GM23338 (cell line): ENCODE data around the gene CERK. TPM values are rescaled to one million over a fixed set of nuclear protein-coding genes. Genes with fewer than 3 reads are reported as not detected.

Experiments
- ATAC-seq: fragments of 200-7000 bp; cut with Tn5 transposase; 3 replicates; pipeline ENCODE4 v1.9.1; 2020
- DNase-seq: peaks from one replicate; pipeline ENCODE4 v3.0.0-alpha.2; 2015; ENCODE audit warnings: low spot score
- H2AFZ ChIP-seq: fragments of 200-600 bp; sonication (generic); 2 replicates; pipeline ENCODE4 v1.8.0; 2016; ENCODE audit warnings: antibody characterized with exemption, mild to moderate bottlenecking, moderate library complexity
- H3F3A ChIP-seq: fragments of 200-600 bp; sonication (generic); replicated peaks from 2 replicates; pipeline ENCODE4 v1.8.0; 2017; ENCODE audit warnings: antibody characterized with exemption, mixed run types, low read depth
- H3K27ac ChIP-seq: fragments of 200-600 bp; sonication (generic); 2 replicates; pipeline ENCODE4 v1.6.1; 2016; ENCODE audit warnings: low read depth
- H3K27me3 ChIP-seq: fragments of 200-600 bp; sonication (generic); 2 replicates; pipeline ENCODE4 v1.8.0; 2016; ENCODE audit warnings: mild to moderate bottlenecking, mixed run types, moderate library complexity; ENCODE audit not compliant: insufficient read depth
- H3K36me3 ChIP-seq: fragments of 200-600 bp; sonication (generic); 2 replicates; pipeline ENCODE4 v1.8.0; 2016; ENCODE audit warnings: mild to moderate bottlenecking; ENCODE audit not compliant: insufficient read depth
- H3K4me1 ChIP-seq: fragments of 200-600 bp; sonication (generic); 2 replicates; pipeline ENCODE4 v1.8.0; 2016; ENCODE audit warnings: mild to moderate bottlenecking, moderate library complexity; ENCODE audit not compliant: insufficient read depth
- H3K4me2 ChIP-seq: fragments of 200-600 bp; sonication (generic); 2 replicates; pipeline ENCODE4 v1.7.1; 2017; ENCODE audit warnings: mixed run types
- H3K4me3 ChIP-seq: fragments of 200-600 bp; sonication (generic); 2 replicates; pipeline ENCODE4 v1.6.1; 2016; ENCODE audit warnings: mixed run types
- H3K79me2 ChIP-seq: fragments of 200-600 bp; sonication (generic); replicated peaks from 2 replicates; pipeline ENCODE4 v1.8.0; 2017; ENCODE audit warnings: mild to moderate bottlenecking; ENCODE audit not compliant: insufficient read depth
- H3K9me2 ChIP-seq: fragments of 200-600 bp; sonication (generic); 2 replicates; pipeline ENCODE4 v1.8.0; 2017; ENCODE audit not compliant: insufficient read depth
- H4K20me1 ChIP-seq: fragments of 200-600 bp; sonication (generic); replicated peaks from 2 replicates; pipeline ENCODE4 v1.8.0; 2017; ENCODE audit warnings: mild to moderate bottlenecking; ENCODE audit not compliant: insufficient read depth
- H3K27ac Mint-ChIP-seq: 2 replicates; pipeline ENCODE4 v1.8.0; 2020; ENCODE audit warnings: inconsistent platforms, mild to moderate bottlenecking, moderate library complexity, mixed read lengths
- H3K27me3 Mint-ChIP-seq: 3 replicates; pipeline ENCODE4 v1.8.0; 2022; ENCODE audit warnings: low read depth, mild to moderate bottlenecking, moderate library complexity, mixed read lengths, inconsistent platforms; ENCODE audit not compliant: insufficient read depth, poor library complexity
- H3K36me3 Mint-ChIP-seq: 3 replicates; pipeline ENCODE4 v1.8.0; 2021; ENCODE audit warnings: low read depth, mild to moderate bottlenecking, inconsistent platforms, moderate library complexity, mixed read lengths
- H3K4me1 Mint-ChIP-seq: 3 replicates; pipeline ENCODE4 v1.8.0; 2020; ENCODE audit warnings: mild to moderate bottlenecking, inconsistent platforms, mixed read lengths
- H3K4me3 Mint-ChIP-seq: 3 replicates; pipeline ENCODE4 v1.8.0; 2021; ENCODE audit warnings: moderate library complexity, mild to moderate bottlenecking, inconsistent platforms, mixed read lengths
- H3K9me3 Mint-ChIP-seq: 3 replicates; pipeline ENCODE4 v1.8.0; 2020; ENCODE audit warnings: moderate library complexity, mild to moderate bottlenecking, inconsistent platforms, mixed read lengths
- CREB1 ChIP-seq: fragments of 250-450 bp; sonication (Bioruptor Pico); IDR thresholded peaks from 2 replicates; pipeline ENCODE4 v1.5.0; 2020; ENCODE audit warnings: low read depth, mild to moderate bottlenecking, moderate library complexity
- CTCF ChIP-seq, 2 experiments: fragments of 200-600 bp in 1 of 2; sonication (generic) in 1 of 2; conservative IDR thresholded peaks; 2 replicates each; pipeline versions ENCODE4 v1.5.1 to v1.6.1; 2016 to 2017; ENCODE audit warnings: antibody characterized with exemption in 2 of 2, low read depth in 2 of 2, mild to moderate bottlenecking in 2 of 2, moderate library complexity in 1 of 2
- EZH2phosphoT487 ChIP-seq: fragments of 200-600 bp; sonication (generic); IDR thresholded peaks from one replicate; pipeline ENCODE4 v1.8.1; 2018; ENCODE audit warnings: antibody characterized with exemption; ENCODE audit not compliant: unreplicated experiment
- JUNB ChIP-seq: IDR thresholded peaks from one replicate; pipeline ENCODE4 v1.6.1; 2016; ENCODE audit warnings: antibody characterized with exemption; ENCODE audit not compliant: unreplicated experiment
- NANOG ChIP-seq: IDR thresholded peaks from 2 replicates; pipeline ENCODE4 v1.6.1; 2016; ENCODE audit warnings: antibody characterized with exemption, borderline replicate concordance
- REST ChIP-seq: IDR thresholded peaks from one replicate; pipeline ENCODE4 v1.6.1; 2018; ENCODE audit warnings: antibody characterized with exemption; ENCODE audit not compliant: unreplicated experiment
- STAT1 ChIP-seq: IDR thresholded peaks from one replicate; pipeline ENCODE4 v1.6.1; 2016; ENCODE audit warnings: antibody characterized with exemption; ENCODE audit not compliant: unreplicated experiment
- ZNF114 ChIP-seq: fragments of 250-450 bp; sonication (Bioruptor Pico); IDR thresholded peaks from 2 replicates; pipeline ENCODE4 v1.5.0; 2020; ENCODE audit warnings: mild to moderate bottlenecking, moderate library complexity
- ZNF331 ChIP-seq: fragments of 250-450 bp; sonication (Bioruptor Pico); IDR thresholded peaks from 2 replicates; pipeline ENCODE4 v1.5.0; 2020; ENCODE audit warnings: low read depth, mild to moderate bottlenecking, moderate library complexity
- ZNF462 ChIP-seq: fragments of 250-450 bp; sonication (Bioruptor Pico); IDR thresholded peaks from 2 replicates; pipeline ENCODE4 v1.5.0; 2020; ENCODE audit warnings: mild to moderate bottlenecking, moderate library complexity
- polyA plus RNA-seq: library from polyadenylated mRNA; unstranded; fragments of >200 nt; fragmentation: Nextera tagmentation; extraction: Ambion mirVana; gene quantifications from 2 replicates; pipeline ENCODE4 v1.2.1, GENCODE V29; 2016
- total RNA-seq: library from RNA; depleted of rRNA; stranded (reverse); fragments of >200 nt; shearing (Covaris generic); gene quantifications from 2 replicates; pipeline ENCODE4 v1.2.3, GENCODE V29; 2014
- TF ChIP-seq, protein P1 (sequence below): IDR thresholded peaks from 2 replicates; pipeline ENCODE4 v1.6.1; 2016; ENCODE audit warnings: antibody characterized with exemption

Gene CERK
- total and polyA plus RNA-seq, 2 experiments from 2014 or later = 12.7 to 62.9 TPM

- TF ChIP-seq CTCF (conservative IDR thresholded peaks at IDR 0.05; ENCODE audit: low read depth in 2 of 2) = no peak
Observed at GRCh38 chr22:46675479-46675878, 62.6 kb downstream of the CERK start (continued).

DNA sequence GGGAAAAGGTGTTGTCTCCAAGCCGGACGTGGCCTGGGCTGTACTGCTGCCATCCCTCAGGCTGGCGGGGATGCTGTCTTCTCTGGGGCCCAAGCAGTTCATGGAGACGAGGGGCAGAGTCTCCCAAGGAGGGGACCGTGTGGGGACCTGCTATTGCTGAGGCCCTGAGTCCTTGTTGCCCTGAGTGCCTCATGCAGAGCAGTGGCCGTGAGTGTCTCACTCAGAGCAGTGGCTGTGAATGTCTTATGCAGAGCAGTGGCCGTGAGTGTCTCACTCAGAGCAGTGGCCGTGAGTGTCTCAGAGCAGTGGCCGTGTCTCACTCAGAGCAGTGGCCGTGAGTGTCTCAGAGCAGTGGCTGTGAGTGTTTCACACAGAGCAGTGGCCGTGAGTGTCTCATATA, 63.1 kb downstream of the CERK start:
- Mint-ChIP-seq H3K4me1 (no peaks in the 10 kb centered on the region), H3K36me3 (no peaks in the 10 kb centered on the region), H3K27ac (no peak overlapping the region), H3K27me3 (peaks cover 9% of the 10 kb centered on the region), H3K9me3 (no peaks in the 10 kb centered on the region), H3K4me3 (no peak overlapping the region)
- ATAC-seq (no peak), DNase-seq (no peak)
- Histone ChIP-seq H3K36me3 (no peaks in the 10 kb centered on the region), H3K4me3 (no peak overlapping the region), H3F3A (no peaks in the 10 kb centered on the region), H3K9me2 (no peaks in the 10 kb centered on the region), H4K20me1 (no peaks in the 10 kb centered on the region), H3K79me2 (no peaks in the 10 kb centered on the region), H3K27me3 (no peaks in the 10 kb centered on the region), H3K4me1 (no peaks in the 10 kb centered on the region), H3K4me2 (no peak overlapping the region), H3K27ac (no peak overlapping the region), H2AFZ (no peak overlapping the region)
- TF ChIP-seq STAT1 = no peak
- TF ChIP-seq ZNF462 (CRISPR knock-in tag) = no peak
- TF ChIP-seq ZNF114 (CRISPR knock-in tag) = no peak
- TF ChIP-seq CTCF (conservative IDR thresholded peaks at IDR 0.05; ENCODE audit: low read depth in 2 of 2) = no peak
- TF ChIP-seq REST = no peak
- TF ChIP-seq ZNF331 (CRISPR knock-in tag) = no peak
- TF ChIP-seq NANOG = no peak
- no peak for TF ChIP-seq EZH2phosphoT487
- TF ChIP-seq JUNB = no peak
- TF ChIP-seq, protein P1, sequence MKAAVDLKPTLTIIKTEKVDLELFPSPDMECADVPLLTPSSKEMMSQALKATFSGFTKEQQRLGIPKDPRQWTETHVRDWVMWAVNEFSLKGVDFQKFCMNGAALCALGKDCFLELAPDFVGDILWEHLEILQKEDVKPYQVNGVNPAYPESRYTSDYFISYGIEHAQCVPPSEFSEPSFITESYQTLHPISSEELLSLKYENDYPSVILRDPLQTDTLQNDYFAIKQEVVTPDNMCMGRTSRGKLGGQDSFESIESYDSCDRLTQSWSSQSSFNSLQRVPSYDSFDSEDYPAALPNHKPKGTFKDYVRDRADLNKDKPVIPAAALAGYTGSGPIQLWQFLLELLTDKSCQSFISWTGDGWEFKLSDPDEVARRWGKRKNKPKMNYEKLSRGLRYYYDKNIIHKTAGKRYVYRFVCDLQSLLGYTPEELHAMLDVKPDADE = no peak
- TF ChIP-seq CREB1 (CRISPR knock-in tag) = no peak
